BJ (cell line): ENCODE measurements around the gene CCDC83. TPM values are rescaled to one million over a fixed set of nuclear protein-coding genes. Genes with fewer than 3 reads are reported as not detected.
"Not testable (repeated sequence)": the region's sequence is repeated elsewhere in the genome, so short reads cannot be mapped to it uniquely, and the experiment has no call there.

Experiments
- CTCF ChIA-PET: fragments of 350-600 bp; formaldehyde crosslinking; extraction: SDS; loops from one replicate; lab custom pipeline; 2021; ENCODE audit warnings: antibody characterized with exemption, inconsistent platforms; lab: Yijun Ruan, JAX
- POLR2A ChIA-PET: fragments of 300-600 bp; sonication (Branson Sonifier 250); formaldehyde crosslinking; extraction: SDS; loops from one replicate; lab custom pipeline; 2021; ENCODE audit warnings: antibody characterized with exemption; lab: Charles Lee
- DNase-seq: peaks from one replicate; pipeline ENCODE4 v3.0.0-alpha.2; 2011; ENCODE audit warnings: low read depth
- H3K27me3 ChIP-seq: 2 replicates; pipeline ENCODE4 v1.6.0; 2011; ENCODE audit warnings: low read length; ENCODE audit not compliant: control insufficient read depth, insufficient read depth
- H3K36me3 ChIP-seq: 2 replicates; pipeline ENCODE4 v1.5.1; 2011; ENCODE audit warnings: low read length; ENCODE audit not compliant: control insufficient read depth, insufficient read depth
- H3K4me3 ChIP-seq: 2 replicates; pipeline ENCODE4 v1.5.1; 2011; ENCODE audit warnings: low read depth, mild to moderate bottlenecking, control low read depth, low read length
- CTCF ChIP-seq: IDR thresholded peaks from 2 replicates; pipeline ENCODE4 v1.5.1; 2011; ENCODE audit warnings: low read depth, mild to moderate bottlenecking, control low read depth, inconsistent platforms, low read length, moderate library complexity; ENCODE audit not compliant: insufficient read depth
- polyA plus RNA-seq: library from polyadenylated mRNA; depleted of rRNA; stranded (reverse); fragments of >200 nt; gene quantifications from 2 replicates; pipeline ENCODE4 v1.2.3, GENCODE V29; 2011

The CCDC83 gene
- polyA plus RNA-seq, 1 experiment, result not detected

- POLR2A ChIA-PET, result no interaction called here
- TF ChIP-seq CTCF, result no peak
Observed at GRCh38 chr11:85844439-85845123, 10.6 kb upstream of the CCDC83 start.

GRCh38 chr11:85845124-85845631 lies 10.0 kb upstream of the CCDC83 start:
- H3K36me3 ChIP-seq, result no peaks in the 10 kb centered on the region
- no peak for TF ChIP-seq CTCF
- no peaks in the 10 kb centered on the region for H3K27me3 ChIP-seq
- DNase-seq, result no peak
- H3K4me3 ChIP-seq, result no peak overlapping the region
- CTCF ChIA-PET, result interaction anchor here (4.6 kb wide), 1 partner anchor 10 kb away, joined by 17 read pairs; the partner anchor contains the start of gene CCDC83
- POLR2A ChIA-PET, result no interaction called here

More at GRCh38 chr11:85844439-85845123, 10.6 kb upstream of the CCDC83 start:
- Histone ChIP-seq H3K4me3 (no peak overlapping the region), H3K27me3 (no peaks in the 10 kb centered on the region), H3K36me3 (no peaks in the 10 kb centered on the region)
- CTCF ChIA-PET, result interaction anchor here (1.5 to 4.6 kb wide), 2 partner anchors 10 to 35 kb away, joined by 3 to 17 read pairs; partner anchors contain the start of gene CCDC83
- DNase-seq, result peak; percentile 14

GRCh38 chr11:85847436-85847835 lies 7.7 kb upstream of the CCDC83 start:
- Histone ChIP-seq H3K27me3 (no peaks in the 10 kb centered on the region), H3K4me3 (no peak overlapping the region), H3K36me3 (no peaks in the 10 kb centered on the region)
- no peak for TF ChIP-seq CTCF
- no peak for DNase-seq
- ChIA-PET POLR2A (interaction anchor here (0.6 kb wide), 1 partner anchor 75 kb away, joined by 5 read pairs; no protein-coding TSS in a partner anchor), CTCF (interaction anchor here (1.1 kb wide), 1 partner anchor 21 kb away, joined by 3 read pairs; no protein-coding TSS in a partner anchor)

- ChIA-PET POLR2A (interaction anchor here (0.6 kb wide), 1 partner anchor 125 kb away, joined by 3 read pairs; no protein-coding TSS in a partner anchor), CTCF (interaction anchor here (1.1 kb wide), 1 partner anchor 22 kb away, joined by 3 read pairs; no protein-coding TSS in a partner anchor)
- no peak for DNase-seq
- Histone ChIP-seq H3K36me3 (no peaks in the 10 kb centered on the region), H3K27me3 (no peaks in the 10 kb centered on the region), H3K4me3 (no peak overlapping the region)
- TF ChIP-seq CTCF, result no peak
Observed at GRCh38 chr11:85848006-85848405, 7.2 kb upstream of the CCDC83 start.

- no peak for DNase-seq
- POLR2A ChIA-PET, result interaction anchor here (0.6 kb wide), 1 partner anchor 125 kb away, joined by 3 read pairs; no protein-coding TSS in a partner anchor
- Histone ChIP-seq H3K36me3 (no peaks in the 10 kb centered on the region), H3K4me3 (no peak overlapping the region), H3K27me3 (no peaks in the 10 kb centered on the region)
- CTCF ChIA-PET, result no interaction called here
- TF ChIP-seq CTCF, result no peak
Observed at GRCh38 chr11:85848556-85848955, 6.6 kb upstream of the CCDC83 start.

- POLR2A ChIA-PET, H3K27me3 ChIP-seq, H3K4me3 ChIP-seq, H3K36me3 ChIP-seq, DNase-seq: not testable (repeated sequence)
- CTCF ChIA-PET, result interaction anchor here (0.6 kb wide), 1 partner anchor 328 kb away, joined by 3 read pairs; no protein-coding TSS in a partner anchor
Observed at GRCh38 chr11:85852754-85853153, 2.4 kb upstream of the CCDC83 start.

GRCh38 chr11:85853541-85853940 lies 1.6 kb upstream of the CCDC83 start:
- H3K36me3 ChIP-seq, POLR2A ChIA-PET, H3K27me3 ChIP-seq, H3K4me3 ChIP-seq, DNase-seq: not testable (repeated sequence)
- CTCF ChIA-PET, result interaction anchor here (1.3 to 1.8 kb wide), 2 partner anchors 17 to 26 kb away, joined by 3 to 6 read pairs; no protein-coding TSS in a partner anchor
